22Rv1 (cell line): Measurements from ENCODE around the gene KNDC1.

Experiments used
- CTCF ChIP-seq: fragments of 450-650 bp; IDR thresholded peaks from 2 replicates; pipeline ENCODE4 v1.5.1; 2017; ENCODE audit warnings: mild to moderate bottlenecking
- ZFX ChIP-seq: fragments of 450-650 bp; IDR thresholded peaks from 2 replicates; pipeline ENCODE4 v1.6.1; 2017; ENCODE audit warnings: antibody characterized with exemption, borderline replicate concordance

- no peak for TF ChIP-seq CTCF
- TF ChIP-seq ZFX: no peak
Observed at GRCh38 chr10:133258818-133259601, 99.0 kb downstream of the KNDC1 start.
